CD4-positive, alpha-beta T cell treated with Interferon gamma for 1 hour (primary cell): ENCODE results near the gene CEP152.

Experiments
- DNase-seq: peaks from one replicate; pipeline ENCODE4 v3.0.0-alpha.2; 2020

The CEP152 gene

GRCh38 chr15:48695827-48696573 is 114.9 kb downstream of the CEP152 start:
- DNase-seq: no peak

- no peak for DNase-seq
Observed at GRCh38 chr15:48695088-48695826, 115.6 kb downstream of the CEP152 start.

- no peak for DNase-seq
Observed at GRCh38 chr15:48693484-48693883, 117.4 kb downstream of the CEP152 start.

GRCh38 chr15:48688493-48688892 is 122.4 kb downstream of the CEP152 start:
- DNase-seq: no peak
